HFF-Myc (cell line): ENCODE data around the gene GRB2.

ENCODE experiments used
- DNase-seq: peaks from one replicate; pipeline ENCODE4 v3.0.0-alpha.2; 2011; ENCODE audit warnings: low read depth; ENCODE audit errors: extremely low read depth
- H3K4me3 ChIP-seq: replicated peaks from 2 replicates; pipeline ENCODE4 v1.5.1; 2011; ENCODE audit warnings: low read depth, mild to moderate bottlenecking, control low read depth, low read length
- CTCF ChIP-seq: IDR thresholded peaks from 2 replicates; pipeline ENCODE4 v1.5.1; 2012; ENCODE audit warnings: mild to moderate bottlenecking, low read depth, low read length, control low read depth; ENCODE audit errors: missing control alignments

GRB2 gene

DNA sequence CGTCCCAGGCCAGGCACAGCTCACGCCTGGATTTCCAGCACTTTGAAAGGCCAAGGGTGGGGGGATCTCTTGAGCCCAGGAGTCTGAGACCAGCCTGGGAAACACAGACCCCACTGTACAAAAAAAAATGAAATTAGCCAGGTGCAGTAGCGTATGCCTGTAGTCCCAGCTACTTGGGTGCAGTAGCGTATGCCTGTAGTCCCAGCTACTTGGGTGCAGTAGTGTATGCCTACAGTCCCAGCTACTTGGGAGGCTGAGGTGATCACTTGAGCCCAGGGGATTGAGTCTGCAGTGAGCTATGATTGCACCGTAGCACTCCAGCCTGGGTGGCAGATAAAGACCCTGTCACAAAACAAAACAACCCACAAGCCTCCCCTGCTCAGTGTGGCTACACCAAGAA lies 89.2 kb downstream of the GRB2 start:
- DNase-seq, result no peak
- TF ChIP-seq CTCF, result no peak
- H3K4me3 ChIP-seq, result no peak overlapping the region

DNA sequence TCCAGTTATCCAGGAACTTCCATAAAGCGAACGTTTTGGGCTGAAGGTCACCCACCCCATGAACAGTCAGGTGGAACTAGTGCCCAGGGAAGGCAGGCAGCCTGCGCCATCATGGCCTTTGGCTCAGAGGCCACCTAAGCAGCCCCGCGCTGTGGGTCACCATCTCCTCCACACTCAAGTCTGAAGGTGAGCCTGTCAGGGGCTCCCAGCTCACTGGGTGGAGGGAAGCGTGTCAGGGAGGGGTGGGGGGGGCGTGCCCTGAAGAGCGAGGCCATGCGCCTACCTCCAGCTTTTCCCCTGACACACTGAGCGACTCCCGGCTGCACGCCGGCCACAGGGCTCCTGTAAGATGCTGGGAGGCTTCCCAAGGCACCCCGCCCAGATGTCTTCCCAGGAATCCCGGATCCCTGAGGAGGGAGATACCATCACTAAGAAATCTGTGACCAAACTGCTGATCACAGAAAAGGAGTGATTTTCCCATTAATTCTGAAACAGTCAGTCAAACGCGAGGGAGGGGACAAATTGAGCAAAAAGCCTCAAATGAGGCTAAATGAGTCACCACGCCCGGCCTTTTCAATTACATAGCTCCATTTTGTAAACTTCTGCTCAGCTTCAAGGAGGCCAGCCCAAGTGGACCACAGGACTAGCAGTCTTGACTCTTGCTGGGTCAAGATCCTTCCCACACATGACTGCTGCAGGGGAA lies 89.8 kb downstream of the GRB2 start:
- no peak for TF ChIP-seq CTCF
- H3K4me3 ChIP-seq, result no peak overlapping the region
- DNase-seq, result no peak

DNA sequence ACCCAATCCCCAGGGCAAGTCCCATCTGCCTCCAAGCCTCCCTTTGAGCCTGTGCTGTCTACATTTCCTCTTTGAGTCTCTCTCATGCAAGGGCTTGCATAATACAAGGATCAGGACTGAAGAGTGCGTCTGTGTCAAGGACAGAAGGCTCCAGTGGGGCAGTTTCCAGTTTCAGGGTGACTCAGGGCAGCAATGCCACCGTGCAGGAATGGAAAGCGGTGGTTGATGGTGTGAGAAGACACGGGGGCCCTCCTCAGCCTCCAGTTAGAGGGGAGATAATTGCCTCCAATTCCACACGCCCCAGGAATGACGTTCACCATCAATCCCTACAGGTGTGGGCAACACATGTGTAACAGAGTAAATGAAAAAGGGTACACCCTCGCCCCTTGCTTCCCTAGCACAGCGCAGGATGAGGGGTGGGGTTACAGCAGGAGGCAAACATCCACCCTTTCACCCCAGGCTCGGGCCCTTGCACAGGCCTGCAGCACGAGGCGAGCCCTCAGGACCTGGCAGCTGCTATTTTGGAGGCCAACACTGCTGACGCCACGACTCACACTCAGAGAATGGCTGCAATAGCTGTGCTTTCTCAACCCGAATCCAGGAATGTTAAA lies 91.4 kb downstream of the GRB2 start:
- no peak overlapping the region for H3K4me3 ChIP-seq
- TF ChIP-seq CTCF, result no peak
- no peak for DNase-seq

DNA sequence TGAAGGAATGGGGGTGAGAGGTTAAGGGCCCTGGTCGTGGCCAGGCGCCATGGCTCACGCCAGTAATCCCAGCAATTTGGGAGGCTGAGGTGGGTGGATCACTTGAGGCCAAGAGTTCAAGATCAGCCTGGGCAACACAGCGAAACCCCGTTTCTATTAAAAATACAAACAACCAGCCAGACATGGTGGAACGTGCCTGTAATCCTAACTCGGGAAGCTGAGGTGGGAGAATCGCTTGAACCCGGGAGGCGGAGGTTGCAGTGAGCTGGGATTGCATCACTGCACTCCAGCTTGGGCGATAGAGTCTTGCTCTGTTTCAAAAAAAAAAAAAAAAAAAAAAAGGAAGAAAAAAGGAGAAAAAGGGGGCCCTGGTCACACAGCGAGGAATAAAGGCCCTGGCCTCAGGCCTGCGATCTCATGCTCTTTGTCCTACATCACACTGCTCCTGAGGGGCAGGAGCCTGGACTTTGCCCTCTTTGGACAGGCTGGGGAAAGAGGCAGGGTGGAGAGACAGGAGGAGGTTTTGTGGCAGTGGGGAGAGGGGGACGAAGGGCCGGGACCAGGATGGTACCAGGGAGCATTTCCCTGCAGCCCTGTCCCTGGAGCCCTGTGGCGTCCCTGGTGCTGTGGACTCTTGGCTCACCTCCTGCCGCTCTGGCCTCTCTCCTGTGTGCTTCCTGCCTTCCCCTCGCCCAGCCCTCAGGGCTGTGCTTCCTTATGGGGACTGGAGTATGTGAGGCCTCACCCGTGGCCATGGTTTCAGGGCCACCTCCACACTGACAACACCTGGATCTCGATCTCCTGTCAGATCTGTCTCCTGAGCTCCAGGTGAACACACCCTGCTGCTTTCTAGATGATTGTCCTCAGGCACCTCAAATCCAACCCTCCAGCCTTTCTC lies 96.5 kb downstream of the GRB2 start:
- no peak for TF ChIP-seq CTCF
- no peak for DNase-seq
- no peak overlapping the region for H3K4me3 ChIP-seq

GRCh38 chr17:75307957-75308731 lies 97.3 kb downstream of the GRB2 start:
- H3K4me3 ChIP-seq, result no peak overlapping the region
- TF ChIP-seq CTCF, result no peak
- no peak for DNase-seq

- DNase-seq, result no peak
- no peak for TF ChIP-seq CTCF
Measured at GRCh38 chr17:75301502-75302206, 103.8 kb downstream of the GRB2 start.

More at GRCh38 chr17:75301502-75302206, 103.8 kb downstream of the GRB2 start:
- no peak overlapping the region for H3K4me3 ChIP-seq
